GM19324 (cell line): Measurements from ENCODE around the gene DDX54.

Source experiments
- ATAC-seq: cut with Tn5 transposase; IDR thresholded peaks from one replicate; pipeline ENCODE4 v1.9.1; 2021; ENCODE audit warnings: mild to moderate bottlenecking, moderate library complexity; ENCODE audit not compliant: unreplicated experiment, low FRiP score

Gene DDX54

DNA sequence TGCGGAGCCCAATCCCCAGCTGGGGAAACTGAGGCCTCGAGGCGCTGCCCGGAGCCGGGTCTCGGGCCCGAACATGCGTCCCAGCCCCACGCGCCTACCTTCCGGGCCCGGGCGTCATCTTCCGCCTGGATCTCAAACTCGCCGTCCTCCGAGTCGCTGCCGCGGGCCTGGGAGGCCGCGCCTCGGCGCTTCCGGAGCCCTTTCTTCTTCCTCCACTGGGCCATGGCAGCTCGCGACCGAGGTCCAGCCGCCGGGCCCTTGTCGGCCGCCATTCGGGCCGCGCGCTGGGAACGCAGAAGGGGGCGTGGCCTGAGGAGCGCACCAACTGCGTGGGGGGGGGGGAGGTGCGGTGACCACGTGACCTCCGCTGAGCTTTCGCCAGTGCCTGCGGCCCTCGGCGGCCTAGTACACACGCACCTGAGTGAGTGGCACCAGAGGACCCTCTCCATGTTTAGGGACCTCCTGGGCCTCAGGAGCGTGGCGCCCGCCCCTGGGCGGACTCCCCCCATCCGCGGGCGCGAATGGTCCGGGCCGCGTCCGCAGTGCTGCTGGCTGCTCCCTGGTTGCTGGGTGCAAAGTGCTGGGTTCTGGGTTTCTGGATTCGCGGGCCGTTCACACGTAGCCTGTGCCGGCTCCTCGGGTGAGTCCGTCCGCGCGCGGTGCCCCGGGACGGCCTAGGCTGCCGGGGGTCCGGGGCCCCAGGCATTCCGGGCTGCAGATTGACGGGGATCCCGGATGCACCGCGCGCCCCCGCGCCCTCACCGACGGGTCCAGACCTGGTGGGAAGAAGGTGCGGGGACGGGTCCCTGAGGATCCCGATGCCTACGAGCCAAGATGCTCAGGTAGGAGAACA, at the start of gene DDX54, which contains the start of gene RITA1:
Gene DDX54, minus strand, starts transcription at position 299 of the 853 bp plus-strand sequence. Its CDS starts 27 bp downstream, at position 272.
Gene RITA1, plus strand, starts transcription at position 542 of the 853 bp plus-strand sequence. CDS start 1,026 bp downstream, outside the sequence.
- ATAC-seq = peak; percentile 55

DNA sequence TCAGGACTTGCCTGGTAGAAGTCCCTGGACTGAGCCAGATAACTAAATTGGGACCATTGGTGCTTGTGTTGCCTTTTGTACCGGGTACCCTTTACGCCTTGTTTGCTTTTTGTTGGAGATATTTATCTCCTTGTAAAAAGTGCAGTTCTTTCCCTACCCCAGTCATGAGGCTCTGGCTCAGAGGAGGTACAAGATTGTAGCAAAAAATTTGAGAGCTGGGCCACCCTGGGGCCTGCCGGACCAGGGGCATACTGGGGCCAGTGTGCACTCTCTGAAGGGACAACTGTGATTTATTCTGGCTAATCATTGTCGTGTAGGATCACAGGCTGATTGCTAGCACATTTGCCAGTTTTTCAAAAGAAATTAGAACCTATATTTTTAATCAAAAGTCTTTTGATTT, 49.2 kb upstream of the DDX54 start:
- no peak for ATAC-seq

DNA sequence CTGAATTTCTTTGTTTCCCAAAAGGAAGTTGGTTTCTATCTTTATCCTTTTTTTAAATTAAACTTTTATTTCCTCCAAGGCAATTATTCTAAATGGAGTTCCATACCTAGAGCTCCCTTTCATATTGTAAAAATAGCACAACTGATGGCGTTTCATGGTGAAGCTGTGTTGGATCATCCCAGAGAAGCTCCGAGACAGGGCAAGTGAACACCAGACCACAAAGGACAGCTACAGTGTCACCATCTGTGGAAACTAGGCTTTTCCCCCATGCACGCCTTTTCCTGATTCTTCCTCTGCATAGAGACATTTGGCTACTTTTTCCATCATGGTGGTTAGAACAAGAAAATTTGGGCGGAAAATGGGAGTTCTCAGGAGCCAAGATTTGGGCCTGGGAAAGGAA, 48.7 kb upstream of the DDX54 start:
- no peak for ATAC-seq

DNA sequence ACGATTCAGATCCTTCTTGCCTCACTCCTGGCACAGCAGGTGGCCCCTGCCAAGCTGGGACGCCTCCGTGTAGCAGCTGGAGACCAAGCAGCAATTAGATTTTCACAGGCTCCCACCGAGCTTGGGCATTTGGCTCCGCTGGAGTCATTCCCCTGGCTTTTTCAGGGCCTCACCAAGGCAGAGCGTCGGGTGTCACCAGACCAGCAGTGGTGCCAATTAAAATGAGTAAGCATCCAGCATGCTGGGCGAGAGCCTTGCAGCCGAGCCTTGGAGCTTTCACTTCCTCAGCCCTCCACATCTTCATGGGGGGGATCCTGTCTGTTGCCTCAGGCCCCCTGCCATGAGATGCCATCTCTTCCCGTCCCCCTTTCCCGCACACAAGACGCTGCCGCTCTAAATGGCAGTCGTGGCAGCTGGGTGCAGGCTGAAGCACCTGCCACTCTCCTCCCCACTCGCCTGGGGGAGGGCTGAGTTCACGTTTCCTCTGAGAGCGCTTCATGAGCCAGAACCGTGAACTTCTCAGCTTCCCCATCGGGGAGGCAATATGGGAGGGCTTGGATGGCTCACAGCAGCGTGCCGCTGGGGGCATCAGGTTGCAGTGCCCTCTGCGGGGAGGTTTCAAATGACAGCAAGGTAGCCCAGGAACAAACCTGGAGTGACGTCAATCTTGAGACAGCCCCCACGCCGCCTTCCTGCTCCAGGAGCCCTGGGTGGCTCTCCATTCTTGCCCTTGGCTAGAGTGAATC, 47.7 kb upstream of the DDX54 start:
- ATAC-seq = peak; percentile 61

GRCh38 chr12:113232089-113232839, 47.0 kb upstream of the DDX54 start:
- no peak for ATAC-seq

GRCh38 chr12:113231235-113232088, 46.2 kb upstream of the DDX54 start:
- ATAC-seq = no peak

DNA sequence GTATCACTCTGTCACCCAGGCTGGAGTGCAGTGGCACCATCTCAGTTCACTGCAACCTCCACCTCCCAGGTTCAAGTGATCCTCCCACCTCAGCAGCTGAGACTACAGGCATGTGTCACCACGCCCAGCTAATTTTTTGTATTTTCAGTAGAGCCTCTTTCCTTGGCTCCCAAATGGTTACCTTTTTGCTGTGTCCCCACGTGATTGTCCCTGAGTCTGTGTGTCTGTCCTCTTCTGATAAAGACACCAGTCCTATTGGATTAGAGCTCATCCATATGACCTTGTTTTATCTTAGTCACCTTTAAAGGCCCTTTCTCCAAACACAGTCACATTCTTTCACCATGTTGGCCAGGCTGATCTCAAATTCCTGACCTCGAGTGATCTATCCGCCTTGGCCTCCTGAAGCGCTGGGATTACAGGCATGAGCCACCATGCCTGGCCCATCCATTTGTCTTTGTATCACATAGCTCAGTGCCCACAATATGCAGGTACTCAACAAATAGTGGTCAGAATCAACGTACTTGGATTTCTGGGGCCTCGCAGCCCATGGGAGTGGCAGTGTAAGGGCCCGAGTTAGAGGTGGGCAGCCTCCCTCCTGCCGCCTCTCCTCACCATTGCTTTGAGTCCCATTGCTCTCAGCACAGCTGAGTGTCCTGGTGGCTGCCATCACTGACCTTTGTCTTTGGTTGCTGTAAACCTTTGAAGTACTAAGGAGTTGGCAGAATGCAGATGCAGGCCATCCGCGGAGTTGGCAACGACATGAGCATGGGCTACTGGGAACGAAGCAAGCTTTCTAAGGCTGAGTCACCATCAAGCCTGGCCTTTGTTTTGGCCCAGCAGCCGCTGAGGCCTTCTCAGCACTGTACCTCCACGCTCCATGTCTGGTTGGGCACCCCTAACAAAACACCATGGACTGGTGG, 45.3 kb upstream of the DDX54 start:
- peak; percentile 4 for ATAC-seq

DNA sequence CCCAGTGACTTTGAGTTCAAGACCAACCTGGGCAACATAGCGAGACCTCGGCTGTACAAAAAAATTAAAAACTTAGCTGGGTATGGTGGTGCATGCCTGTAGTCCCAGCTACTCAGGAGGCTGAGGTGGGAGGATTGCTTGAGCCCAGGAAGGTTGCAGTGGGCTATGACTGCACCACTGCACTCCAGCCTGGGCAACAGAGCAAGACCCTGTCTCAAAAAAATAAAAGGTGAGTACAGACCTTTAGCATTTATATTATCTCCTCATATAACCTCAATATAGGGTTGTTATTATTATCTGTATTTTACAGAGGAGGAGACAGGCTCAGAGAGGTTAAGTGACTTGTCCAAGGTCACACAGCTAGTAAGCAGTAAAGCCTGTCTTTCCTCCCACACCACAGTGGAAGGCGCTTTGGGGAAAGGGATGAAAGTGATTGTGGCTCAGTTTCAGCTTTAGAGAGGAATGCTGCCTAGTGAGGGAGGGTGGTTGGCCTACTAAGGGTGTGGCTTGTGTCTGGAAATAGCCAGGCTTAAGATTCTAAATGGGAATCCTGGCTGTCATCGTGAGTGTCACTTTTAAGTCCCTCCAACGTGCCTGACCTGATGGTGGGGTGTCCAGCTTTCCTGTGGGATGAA, 43.2 kb upstream of the DDX54 start:
- no peak for ATAC-seq

- ATAC-seq = no peak
Measured at GRCh38 chr12:113227686-113228391, 42.6 kb upstream of the DDX54 start.

- no peak for ATAC-seq
Measured at GRCh38 chr12:113226696-113227568, 41.7 kb upstream of the DDX54 start.

DNA sequence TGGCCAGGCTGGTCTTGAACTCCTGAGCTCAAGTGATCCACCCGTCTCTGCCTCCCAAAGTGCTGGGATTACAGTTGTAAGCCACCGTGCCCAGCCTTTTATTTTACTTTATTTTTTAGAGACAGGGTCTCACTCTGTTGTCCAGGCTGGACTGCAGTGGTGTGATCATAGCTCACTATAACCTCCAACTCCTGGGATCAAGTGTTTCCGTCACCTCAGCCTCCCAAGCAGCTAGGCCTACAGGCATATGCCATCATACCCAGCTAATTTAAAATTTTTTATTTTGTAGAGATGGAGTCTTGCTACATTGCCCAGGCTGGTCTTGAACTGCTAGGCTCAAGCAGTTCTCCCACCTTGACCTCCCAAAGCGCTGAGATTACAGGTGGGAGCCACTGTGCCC, 39.7 kb upstream of the DDX54 start:
- no peak for ATAC-seq

GRCh38 chr12:113222730-113223531, 37.7 kb upstream of the DDX54 start:
- ATAC-seq = no peak

DNA sequence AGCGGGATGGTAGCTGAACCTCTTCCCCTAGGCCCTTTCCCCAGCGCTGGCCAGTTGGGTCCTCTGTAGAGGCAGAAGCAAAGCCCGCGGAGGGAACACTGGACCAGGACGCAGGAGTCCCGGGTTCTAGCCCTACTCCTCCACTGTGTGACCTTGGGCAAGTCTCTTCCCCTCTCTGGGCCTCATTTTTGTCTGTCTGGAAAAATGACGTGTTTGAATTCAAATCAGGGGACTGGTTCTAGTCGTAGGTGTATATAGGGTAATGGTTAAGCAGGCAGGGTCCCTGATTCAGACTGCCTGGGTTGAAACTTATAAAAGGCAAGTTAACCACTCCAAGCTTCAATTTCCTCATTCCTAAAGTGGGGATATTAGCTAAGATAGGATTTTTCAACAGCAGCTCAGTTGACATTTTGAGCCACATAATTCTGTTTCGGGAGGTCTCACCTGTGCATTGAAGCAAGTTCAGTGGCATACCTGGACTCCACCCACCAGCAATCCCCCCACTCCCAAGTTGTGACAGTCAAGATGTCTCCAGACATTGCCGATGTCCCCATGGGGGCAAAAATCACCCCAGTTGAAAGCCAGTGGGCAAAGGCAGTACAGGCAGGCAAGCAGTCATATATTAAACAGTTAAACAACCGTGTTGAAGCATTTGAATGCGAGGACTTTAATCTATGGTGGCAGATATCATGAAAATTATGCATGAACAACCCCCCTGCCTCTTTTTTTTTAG, 36.9 kb upstream of the DDX54 start:
- ATAC-seq = no peak

DNA sequence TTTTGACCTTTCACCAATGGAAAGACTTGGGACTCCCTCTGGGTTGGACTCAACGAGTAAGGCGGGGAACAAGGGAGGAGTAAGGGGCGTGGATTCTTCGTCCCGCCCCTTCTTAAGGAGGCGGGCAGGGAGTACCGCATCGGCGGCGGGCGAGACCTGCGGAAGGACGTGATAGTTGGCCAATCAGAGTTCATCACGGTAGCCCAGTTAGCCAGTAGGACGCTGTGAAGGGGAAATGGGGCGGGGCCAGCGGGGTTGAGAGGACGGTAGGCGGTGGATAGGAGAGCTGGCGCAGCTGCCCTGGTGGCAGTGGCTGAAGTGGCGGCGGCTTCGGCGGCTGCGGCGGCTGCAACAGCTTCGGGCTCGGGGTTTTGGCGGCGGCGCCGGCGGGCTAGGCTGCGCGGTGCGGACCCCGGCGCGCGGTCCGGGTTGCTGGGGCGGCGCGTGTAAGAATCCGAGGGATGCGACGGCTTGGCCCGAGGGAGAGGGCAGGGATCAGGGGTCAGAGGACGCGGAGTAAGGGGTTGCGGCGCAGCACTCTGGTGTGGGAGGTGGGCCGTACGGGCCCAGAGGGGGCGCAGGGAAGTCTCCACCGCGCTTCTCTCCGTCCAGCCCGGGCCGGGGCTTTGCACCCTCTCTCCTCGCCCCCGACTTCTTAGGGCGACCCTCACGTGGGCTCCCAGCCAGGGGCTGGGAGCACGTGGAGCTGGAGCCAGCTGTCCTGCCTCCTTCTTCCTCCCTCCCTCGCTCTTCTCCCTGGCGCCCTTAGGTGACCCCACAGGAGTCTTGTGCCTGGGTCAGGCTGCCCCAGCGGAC, 36.1 kb upstream of the DDX54 start, which contains the start of gene TPCN1:
Gene TPCN1, plus strand, starts transcription at position 284 of the 816 bp plus-strand sequence. CDS start 5,389 bp downstream, outside the sequence.
- peak; percentile 97 for ATAC-seq
